Lower leg skin (tissue), 4 donors: ENCODE data around the gene HS6ST1. TPM values are rescaled to one million over a fixed set of nuclear protein-coding genes. Genes with fewer than 3 reads are reported as not detected.

Experiments
- DNase-seq, 2 donors: peaks; one replicate each; pipeline ENCODE4 v3.0.0-alpha.2; 2019; ENCODE audit warnings: low spot score in 2 of 2
- H3K4me3 ChIP-seq: fragments of 200-600 bp; sonication (generic); 2 replicates; pipeline ENCODE4 v1.5.1; 2017; ENCODE audit warnings: mild to moderate bottlenecking, low read depth; ENCODE audit not compliant: poor library complexity, severe bottlenecking
- CTCF ChIP-seq, 3 donors: fragments of 450-650 bp; IDR thresholded peaks; one replicate each; pipeline ENCODE4 v1.5.1; 2016; ENCODE audit warnings: antibody characterized with exemption in 3 of 3, mild to moderate bottlenecking in 3 of 3, moderate library complexity in 2 of 3
- POLR2A ChIP-seq, 2 donors: fragments of 450-650 bp; IDR thresholded peaks; one replicate each; pipeline ENCODE4 v1.6.1; 2016 to 2017; ENCODE audit warnings: antibody characterized with exemption in 2 of 2, mild to moderate bottlenecking in 1 of 2, moderate library complexity in 1 of 2
- WGBS, 2 donors: methylation state at CpG; one replicate each; pipeline ENCODE4 v1.1.5; 2018; 5-methylcytosine and 5-hydroxymethylcytosine counted together
- intact Hi-C: fragments of 100-400 bp; cut with DNase I; formaldehyde crosslinking; loops from one replicate; pipeline ENCODE4 v1.15.0; 2023; ENCODE audit warnings: low total_unique reads
- total RNA-seq, 4 donors: library from RNA; depleted of rRNA; stranded (reverse); fragments of >200 nt; gene quantifications; one replicate each; pipeline ENCODE4 v1.1.0, GENCODE V29; 2016

HS6ST1 gene
- total RNA-seq, 4 donors from 2014 or later = 50.2 to 88.9 (median 69.3) TPM

DNA sequence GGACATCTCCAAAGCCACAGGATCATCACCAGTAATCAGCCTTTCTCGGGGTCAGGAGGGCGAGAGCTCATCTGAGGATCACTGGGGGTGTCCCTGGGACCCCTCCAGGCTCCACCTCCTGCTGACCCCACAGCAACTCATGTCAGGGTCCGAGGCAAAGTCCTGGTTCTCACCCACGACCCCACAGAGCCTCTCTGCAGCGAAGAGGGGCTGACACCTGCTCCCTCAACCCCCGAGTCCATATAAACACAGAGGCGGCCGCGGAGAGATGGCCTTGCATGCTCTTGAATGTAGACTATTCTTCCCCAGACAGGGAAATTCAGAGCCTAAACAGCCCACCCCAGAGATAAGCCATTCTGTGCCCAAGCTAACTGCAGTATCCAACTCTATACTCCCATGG is 29.9 kb downstream of the HS6ST1 start:
- H3K4me3 ChIP-seq = no peak overlapping the region
- TF ChIP-seq POLR2A (IDR thresholded peaks at IDR 0.05) (no peak), CTCF (IDR thresholded peaks at IDR 0.05) (no peak)
- intact Hi-C loops = no loop called here
- DNase-seq = no peak
- WGBS, 2 donors = 87 to 88% methylated on average over 9 of the region's 9 CpGs

GRCh38 chr2:128287780-128288735 is 30.6 kb downstream of the HS6ST1 start:
- intact Hi-C loops = no loop called here
- WGBS, 2 donors = 85 to 88% methylated on average over 18 to 23 of the region's 23 CpGs
- no peak overlapping the region for H3K4me3 ChIP-seq
- TF ChIP-seq POLR2A (IDR thresholded peaks at IDR 0.05) = no peak
- no peak for TF ChIP-seq CTCF (IDR thresholded peaks at IDR 0.05)
- no peak for DNase-seq

DNA sequence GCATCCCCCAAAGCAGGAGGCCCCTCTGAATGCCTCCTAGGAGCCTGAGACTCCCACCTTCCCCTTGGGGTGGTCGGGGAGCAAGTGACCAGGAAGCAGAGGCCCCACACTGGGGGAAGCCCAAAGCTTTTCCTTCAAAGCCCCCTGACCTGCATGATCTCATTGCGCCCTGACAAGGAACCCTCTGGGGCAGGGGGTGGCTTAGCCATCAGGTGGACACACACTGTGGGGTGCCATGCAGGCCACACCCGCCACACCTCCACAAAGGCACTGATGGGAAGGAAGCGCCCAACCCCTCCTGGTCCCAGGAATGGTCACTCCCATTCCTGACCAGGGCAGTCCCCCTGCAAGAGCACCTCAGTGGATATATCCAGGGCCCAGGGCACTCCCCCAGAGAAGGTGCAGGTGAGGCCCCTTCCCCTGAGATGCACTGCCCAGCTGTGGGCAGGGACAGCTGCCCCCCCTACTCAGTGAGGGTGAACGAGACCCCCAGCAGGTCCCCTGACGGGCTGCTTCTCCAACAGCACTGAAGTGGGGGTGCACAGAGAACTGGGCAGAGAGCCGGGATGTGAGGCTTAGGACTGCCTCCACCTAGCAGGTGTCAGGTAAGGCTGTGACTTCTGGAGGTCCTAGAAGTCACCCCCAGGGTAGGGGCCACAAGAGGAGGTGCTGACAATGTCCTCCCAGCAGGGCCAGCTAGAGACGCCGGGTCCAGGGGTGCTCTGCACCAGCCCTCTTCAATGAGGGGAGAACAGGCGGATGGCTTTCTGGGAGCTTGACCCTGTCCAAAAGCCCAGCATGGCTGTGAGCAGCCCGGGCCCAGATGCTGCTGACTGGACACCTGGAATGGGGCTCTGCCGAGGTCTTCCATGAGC is 31.5 kb downstream of the HS6ST1 start:
- intact Hi-C loops = no loop called here
- WGBS, 2 donors = 89 to 90% methylated on average over 5 to 7 of the region's 12 CpGs
- no peak overlapping the region for H3K4me3 ChIP-seq
- TF ChIP-seq CTCF (IDR thresholded peaks at IDR 0.05) = no peak
- no peak for TF ChIP-seq POLR2A (IDR thresholded peaks at IDR 0.05)
- no peak for DNase-seq

DNA sequence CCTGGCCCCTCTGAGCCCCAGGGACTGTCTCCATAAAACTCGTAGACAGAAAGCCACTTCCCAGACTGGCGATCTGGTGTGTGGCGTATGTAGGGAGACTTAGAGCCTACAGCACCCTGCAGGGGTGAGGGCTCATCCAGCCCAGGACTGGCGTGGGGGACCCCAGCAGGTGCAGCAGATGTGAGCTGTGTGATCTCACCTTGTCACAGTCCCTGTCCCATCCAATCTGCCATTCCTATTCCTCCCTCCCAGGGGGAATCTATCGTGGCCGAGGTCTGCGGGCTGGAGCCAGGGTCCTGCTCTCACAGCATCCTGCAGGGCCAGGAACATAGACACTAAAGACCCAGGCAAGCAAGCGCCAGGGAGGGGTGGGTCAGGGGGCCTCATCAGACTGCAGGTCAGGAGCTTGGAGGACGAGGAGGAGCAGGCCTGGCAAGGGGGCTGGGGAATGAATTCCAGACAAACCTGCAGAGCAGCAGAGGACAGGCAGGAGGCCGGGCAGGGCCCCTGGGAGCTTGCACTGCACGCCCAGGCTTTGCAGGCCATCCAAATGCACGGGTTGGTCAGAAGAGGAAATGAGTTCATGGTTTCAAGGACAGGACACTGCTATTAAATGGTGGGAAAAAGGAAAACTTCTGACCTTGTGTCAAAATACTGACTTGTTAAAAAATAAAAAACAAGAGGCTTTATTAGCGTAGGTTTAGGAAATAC is 32.5 kb downstream of the HS6ST1 start:
- WGBS, 2 donors = 81 to 83% methylated on average over 13 of the region's 13 CpGs
- H3K4me3 ChIP-seq = no peak overlapping the region
- TF ChIP-seq CTCF (IDR thresholded peaks at IDR 0.05) = no peak
- TF ChIP-seq POLR2A (IDR thresholded peaks at IDR 0.05) = no peak

GRCh38 chr2:128285329-128285931 is 33.2 kb downstream of the HS6ST1 start:
- WGBS, 2 donors = 81 to 91% methylated on average over 11 to 12 of the region's 12 CpGs
- no peak for TF ChIP-seq CTCF (IDR thresholded peaks at IDR 0.05)
- no peak for TF ChIP-seq POLR2A (IDR thresholded peaks at IDR 0.05)
- no peak overlapping the region for H3K4me3 ChIP-seq
- intact Hi-C loops = no loop called here
- no peak for DNase-seq

More for the DNA sequence above, 32.5 kb downstream of the HS6ST1 start:
- intact Hi-C loops = no loop called here
- DNase-seq = no peak
